Femur (tissue), 1 donor: ENCODE measurements around the gene SYT3.
A peak's percentile ranks its signal among the peaks of the same experiment; 100 is the strongest.
"Not testable (repeated sequence)": the region's sequence is repeated elsewhere in the genome, so short reads cannot be mapped to it uniquely, and the experiment has no call there.

ENCODE experiments used
- DNase-seq: peaks from one replicate; pipeline ENCODE4 v3.0.0-alpha.2; 2017

The SYT3 gene

GRCh38 chr19:50633973-50634372 is 5.7 kb downstream of the SYT3 start:
- DNase-seq: no peak

GRCh38 chr19:50633359-50633758 is 6.3 kb downstream of the SYT3 start:
- DNase-seq: no peak

GRCh38 chr19:50632151-50632835 is 7.4 kb downstream of the SYT3 start:
- DNase-seq: no peak

- no peak for DNase-seq
Observed at GRCh38 chr19:50629801-50630200, 9.9 kb downstream of the SYT3 start.

- no peak for DNase-seq
Observed at GRCh38 chr19:50629194-50629593, 10.5 kb downstream of the SYT3 start.

GRCh38 chr19:50628551-50628950 is 11.1 kb downstream of the SYT3 start:
- DNase-seq: no peak

GRCh38 chr19:50628146-50628545 is 11.5 kb downstream of the SYT3 start:
- DNase-seq: no peak

- no peak for DNase-seq
Observed at GRCh38 chr19:50626795-50627194, 12.9 kb downstream of the SYT3 start.

- no peak for DNase-seq
Observed at GRCh38 chr19:50626011-50626410, 13.7 kb downstream of the SYT3 start.

GRCh38 chr19:50624949-50625600 is 14.6 kb downstream of the SYT3 start:
- DNase-seq: no peak

GRCh38 chr19:50620394-50620906 is 19.2 kb downstream of the SYT3 start:
- not testable (repeated sequence) for DNase-seq

- DNase-seq: not testable (repeated sequence)
Observed at GRCh38 chr19:50619184-50619583, 20.5 kb downstream of the SYT3 start.

- DNase-seq: not testable (repeated sequence)
Observed at GRCh38 chr19:50618379-50618778, 21.3 kb downstream of the SYT3 start.

- not testable (repeated sequence) for DNase-seq
Observed at GRCh38 chr19:50612504-50613404, 26.9 kb downstream of the SYT3 start.

- DNase-seq: peak; percentile 89
Observed at GRCh38 chr19:50607874-50608785, 31.6 kb downstream of the SYT3 start.

GRCh38 chr19:50607388-50607787 is 32.3 kb downstream of the SYT3 start:
- no peak for DNase-seq

GRCh38 chr19:50606059-50606836 is 33.4 kb downstream of the SYT3 start:
- not testable (repeated sequence) for DNase-seq

- not testable (repeated sequence) for DNase-seq
Observed at GRCh38 chr19:50604264-50605073, 35.2 kb downstream of the SYT3 start.

GRCh38 chr19:50602935-50603334 is 36.7 kb downstream of the SYT3 start:
- DNase-seq: no peak

- no peak for DNase-seq
Observed at GRCh38 chr19:50602496-50602895, 37.2 kb downstream of the SYT3 start.

GRCh38 chr19:50602089-50602422 is 37.6 kb downstream of the SYT3 start:
- no peak for DNase-seq
